Hematopoietic multipotent progenitor cell treated with erythropoietin and hydrocortisone succinate and interleukin-3 and kit ligand, for 8 days (in vitro differentiated cells): ENCODE results near the gene CSNK2A1.
"Not testable (repeated sequence)": the region's sequence is repeated elsewhere in the genome, so short reads cannot be mapped to it uniquely, and the experiment has no call there.

Experiments used
- DNase-seq: peaks from one replicate; pipeline ENCODE4 v3.0.0-alpha.2; 2015

CSNK2A1 gene

DNA sequence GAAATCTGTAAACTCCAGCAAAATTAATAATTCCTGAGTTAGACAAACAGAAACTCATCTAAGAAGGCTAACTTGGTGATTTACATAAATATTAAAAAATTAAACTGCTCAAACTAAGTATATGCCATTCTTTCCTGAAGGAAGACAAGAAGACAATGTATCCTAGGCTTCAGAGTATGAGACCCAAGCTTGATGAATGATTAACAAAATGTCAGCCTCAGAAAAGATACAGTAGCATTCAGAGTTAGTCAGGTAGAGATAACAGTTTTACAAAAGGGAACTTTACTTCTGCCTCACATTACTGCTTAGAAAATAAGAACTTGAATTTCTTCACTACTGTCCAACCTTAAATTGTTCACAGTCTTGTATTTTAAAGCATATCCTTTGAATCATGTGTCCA, 12.0 kb downstream of the CSNK2A1 start:
- no peak for DNase-seq

DNA sequence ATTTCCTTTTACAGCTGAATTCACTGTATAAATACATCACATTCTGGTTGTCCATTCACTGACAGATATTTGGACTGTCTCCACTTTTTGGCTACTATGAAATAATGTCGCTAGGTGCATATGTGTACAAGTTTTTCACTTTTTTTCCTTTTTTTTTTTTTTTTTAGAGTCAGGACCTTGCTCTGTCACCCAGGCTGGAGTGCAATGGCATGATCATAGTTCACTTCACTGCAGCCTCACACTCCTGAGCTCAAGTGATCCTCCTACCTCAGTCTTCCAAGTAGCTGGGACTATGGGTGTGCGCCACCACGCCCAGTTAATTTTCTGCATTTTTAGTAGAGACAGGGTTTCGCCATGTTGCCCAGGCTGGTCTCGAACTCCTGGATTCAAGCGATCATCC, 13.3 kb downstream of the CSNK2A1 start:
- no peak for DNase-seq

DNA sequence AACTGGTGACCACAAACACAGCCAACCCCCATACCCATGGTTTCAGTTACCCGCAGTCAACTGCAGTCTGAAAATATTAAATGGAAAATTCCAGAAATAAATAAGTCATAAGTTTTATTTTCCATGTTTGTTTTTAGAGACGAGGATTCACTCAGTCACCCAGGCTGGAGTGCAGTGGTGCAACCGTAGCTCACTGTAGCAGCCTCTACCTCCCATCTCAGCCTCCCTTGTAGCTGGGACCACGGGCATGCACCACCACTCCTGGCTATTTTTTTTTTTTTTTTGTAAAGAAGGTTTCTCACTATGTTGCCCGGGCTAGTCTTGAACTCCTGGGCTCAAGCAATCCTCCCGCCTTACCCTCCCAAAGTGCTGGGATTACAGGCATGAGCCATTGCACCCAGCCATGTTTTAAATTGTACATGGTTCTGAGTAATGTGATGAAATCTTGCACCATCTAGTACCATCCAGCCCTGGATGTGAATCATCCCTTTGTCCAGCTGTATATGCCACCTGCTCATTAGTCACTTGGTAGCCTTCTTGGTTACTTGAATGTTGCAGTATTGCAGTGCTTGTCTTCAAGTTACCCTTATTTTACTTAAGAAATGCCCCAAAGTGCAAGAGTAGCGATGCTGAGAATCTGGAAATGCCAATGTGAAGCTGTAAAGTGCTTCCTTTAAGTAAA, 14.5 kb downstream of the CSNK2A1 start:
- DNase-seq = no peak

DNA sequence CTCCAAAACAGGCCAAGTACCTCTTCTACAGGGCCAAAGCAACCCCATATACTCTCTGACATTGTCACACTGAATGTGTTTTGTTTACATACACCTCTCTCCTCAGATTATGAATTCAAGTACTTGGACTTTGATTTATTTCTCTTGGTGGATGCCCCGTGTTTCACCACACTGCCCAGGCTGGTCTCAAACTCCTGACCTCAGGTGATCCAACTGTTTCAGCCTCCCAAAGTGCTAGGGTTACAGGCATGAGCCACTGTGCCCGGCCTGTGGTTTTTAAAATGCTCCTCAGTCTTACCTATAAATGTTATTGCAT, 16.1 kb downstream of the CSNK2A1 start:
- DNase-seq = no peak

DNA sequence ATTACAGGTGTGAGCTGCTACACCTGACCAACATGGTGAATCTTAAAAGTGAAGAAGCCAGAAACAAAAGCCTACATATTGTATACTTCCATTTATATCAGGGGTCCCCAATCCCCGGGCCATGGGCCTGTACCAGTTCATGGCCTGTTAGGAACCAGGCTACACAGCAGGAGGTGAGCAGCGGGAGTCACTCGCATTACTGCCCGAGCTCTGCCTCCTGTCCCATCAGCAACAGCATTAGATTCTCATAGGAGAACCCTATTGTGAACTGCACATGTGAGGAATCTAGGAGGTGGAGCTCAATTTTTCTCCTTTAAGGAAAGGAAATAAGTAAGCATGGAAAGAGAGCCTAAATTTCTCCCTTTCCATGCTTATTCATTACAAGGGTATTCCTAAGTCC, 21.7 kb downstream of the CSNK2A1 start:
- DNase-seq = no peak

DNA sequence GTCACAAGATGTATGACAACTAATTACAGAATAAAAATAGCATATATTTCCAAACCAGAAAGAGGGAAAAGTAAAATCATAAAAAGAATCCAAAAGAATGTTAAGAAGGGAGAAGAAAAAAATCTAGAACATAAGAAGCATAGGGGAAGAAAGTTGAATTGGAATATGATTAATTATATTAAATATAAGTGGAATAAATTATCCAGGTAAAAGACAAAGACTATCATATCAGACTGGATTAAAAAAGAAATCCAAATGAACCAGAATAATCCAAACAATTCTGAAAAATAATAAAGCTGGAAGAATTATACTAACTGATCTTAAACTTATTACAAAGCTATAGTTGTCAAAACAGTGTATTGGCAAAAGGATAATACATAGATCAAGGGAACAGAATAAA, 23.6 kb downstream of the CSNK2A1 start:
- no peak for DNase-seq

DNA sequence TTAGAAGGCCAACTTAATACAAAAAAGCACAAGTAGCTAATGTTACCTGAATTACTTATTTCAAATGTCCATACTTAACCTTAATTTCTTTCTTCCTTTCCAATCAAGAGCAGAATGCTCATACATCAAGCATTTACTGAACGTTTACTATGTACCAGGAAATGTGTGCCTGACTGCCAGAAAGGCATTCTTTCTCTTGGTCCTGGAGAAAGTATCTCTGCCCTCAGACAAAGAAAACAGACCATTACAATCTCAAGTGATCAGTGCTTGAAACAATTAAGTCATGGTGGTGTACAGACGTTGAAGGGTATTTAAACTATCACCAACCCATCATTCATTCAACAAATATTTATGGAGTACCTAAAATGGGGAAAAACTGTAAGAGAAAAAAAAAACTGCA, 26.4 kb downstream of the CSNK2A1 start:
- DNase-seq = no peak

DNA sequence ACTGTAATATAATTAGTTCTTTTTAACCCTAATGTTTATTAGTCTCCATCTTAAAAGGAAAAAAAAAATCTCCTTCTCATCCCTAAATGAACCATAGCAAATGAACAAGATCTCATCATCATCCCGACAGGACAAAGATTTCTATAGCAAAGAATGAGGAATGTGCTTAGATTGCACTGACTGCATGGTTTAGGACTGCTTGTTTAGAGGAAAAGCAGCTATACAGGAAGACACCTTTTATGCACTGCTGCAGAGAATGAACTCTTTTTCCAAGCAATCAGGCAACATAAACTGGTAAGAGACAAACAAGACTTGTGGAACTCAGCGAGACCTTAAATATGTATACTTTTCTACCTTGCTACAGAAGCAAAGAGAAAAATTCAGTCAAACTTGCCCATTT, 26.8 kb downstream of the CSNK2A1 start:
- no peak for DNase-seq

DNA sequence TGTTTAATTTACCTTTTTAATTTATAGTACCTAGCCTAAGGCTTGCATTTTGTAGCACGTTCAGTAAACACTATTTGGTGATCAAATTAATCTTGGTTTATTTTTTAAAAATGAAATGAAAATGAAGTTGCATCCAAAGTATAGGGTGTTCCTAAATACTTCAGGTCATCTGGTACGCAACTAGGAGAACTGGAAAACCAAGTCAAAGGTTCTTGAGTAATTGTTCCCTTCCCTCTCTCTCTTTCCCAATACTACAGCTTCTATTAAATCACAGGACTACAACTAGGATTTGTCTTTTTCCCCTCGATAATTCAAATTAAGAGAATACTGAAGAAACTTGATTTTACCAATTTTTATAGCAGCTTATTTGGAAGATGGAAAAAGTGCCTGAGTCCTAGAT, 27.9 kb downstream of the CSNK2A1 start:
- DNase-seq = no peak

DNA sequence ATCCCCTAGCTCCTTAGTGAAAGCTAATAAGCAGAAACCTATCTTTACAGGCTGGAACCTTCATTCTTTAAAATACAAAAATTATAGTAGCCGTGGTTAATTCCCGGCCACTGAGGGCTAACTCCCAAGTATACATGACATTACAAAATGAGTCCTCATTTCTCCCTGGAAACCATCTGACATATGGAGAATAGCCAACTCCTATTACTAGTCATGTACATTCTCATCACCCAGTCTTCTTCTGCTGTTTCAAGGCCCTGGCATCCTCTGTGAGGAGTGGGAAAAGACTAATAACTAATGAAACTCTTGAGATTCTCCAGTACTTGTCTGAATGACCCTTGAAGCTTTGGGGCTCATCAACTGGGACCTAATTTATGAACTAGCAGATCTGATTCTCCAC, 30.2 kb downstream of the CSNK2A1 start:
- DNase-seq = no peak

DNA sequence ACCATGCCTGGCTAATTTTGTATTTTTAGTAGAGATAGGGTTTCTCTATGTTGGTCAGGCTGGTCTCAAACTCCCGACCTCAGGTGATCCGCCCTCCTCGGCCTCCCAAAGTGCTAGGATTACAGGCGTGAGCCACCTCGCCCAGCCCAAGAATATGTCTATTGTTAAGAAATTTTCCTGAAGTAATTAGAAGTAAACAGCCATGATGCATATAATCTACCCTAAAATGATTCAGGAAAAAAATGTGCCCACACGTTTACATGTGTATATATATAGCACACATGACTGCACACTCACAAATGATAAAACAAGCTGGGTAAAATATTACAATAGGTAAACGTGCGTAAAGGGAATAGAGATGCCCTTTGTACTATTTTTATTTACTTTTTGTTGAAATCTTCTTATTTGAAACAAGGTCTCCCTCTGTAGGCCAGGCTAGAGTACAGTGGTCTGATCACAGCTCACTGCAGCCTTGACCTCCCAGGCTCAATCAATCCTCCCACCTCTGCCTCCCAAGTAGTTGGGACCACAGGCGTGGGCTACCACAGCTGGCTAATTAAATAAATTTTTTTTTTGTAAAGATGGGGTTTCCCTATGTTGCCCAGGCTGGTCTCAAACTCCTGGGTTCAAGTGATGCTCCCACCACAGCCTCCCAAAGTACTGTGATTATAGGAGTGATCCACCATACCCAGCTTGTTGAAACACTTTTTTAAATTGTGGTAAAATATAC, 33.1 kb downstream of the CSNK2A1 start:
- not testable (repeated sequence) for DNase-seq

DNA sequence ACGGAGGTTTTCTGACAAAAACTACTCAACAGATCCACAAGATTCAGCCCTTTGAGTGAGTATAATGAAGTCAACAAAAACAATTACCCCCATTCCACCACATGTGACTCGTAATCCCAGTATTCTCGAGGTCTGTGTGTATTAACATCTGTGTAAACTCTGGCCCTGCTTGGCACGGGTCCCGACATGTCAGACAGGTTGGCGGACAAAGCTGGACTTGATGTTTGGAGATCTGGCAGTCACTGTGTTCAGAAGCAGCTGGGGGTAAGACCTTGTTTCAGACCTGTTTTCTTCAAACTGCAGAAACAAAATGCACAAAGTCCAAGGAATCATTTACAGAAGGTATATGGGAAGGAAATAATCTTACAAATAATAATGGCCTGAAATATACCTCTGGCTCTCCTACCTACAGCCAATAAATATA, 35.2 kb downstream of the CSNK2A1 start:
- DNase-seq = not testable (repeated sequence)

DNA sequence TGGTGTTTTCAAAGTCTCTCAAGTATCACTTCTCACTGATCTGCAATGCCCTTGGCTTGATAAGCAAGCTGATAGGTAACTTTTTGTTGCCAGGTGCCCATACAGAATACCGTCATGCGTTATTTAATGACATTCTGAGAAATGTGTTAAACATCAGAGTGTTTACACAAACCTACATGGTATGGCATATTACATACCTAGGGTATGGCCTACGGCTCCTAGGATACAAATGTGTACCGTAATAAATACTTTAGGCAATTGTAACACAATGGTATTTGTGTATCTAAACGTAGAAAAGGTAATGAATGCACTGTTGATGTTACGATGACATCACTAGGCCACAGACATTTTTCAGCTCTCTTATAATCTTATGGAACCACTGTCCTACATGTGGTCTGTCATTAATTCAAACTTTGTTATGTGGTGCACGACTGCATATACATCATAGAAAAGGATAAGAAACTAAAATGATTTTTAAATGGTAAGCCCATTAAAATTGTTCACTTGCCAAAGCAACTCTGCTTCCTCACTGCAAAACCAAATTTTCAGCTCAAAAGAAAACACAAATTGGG, 35.7 kb downstream of the CSNK2A1 start:
- no peak for DNase-seq

DNA sequence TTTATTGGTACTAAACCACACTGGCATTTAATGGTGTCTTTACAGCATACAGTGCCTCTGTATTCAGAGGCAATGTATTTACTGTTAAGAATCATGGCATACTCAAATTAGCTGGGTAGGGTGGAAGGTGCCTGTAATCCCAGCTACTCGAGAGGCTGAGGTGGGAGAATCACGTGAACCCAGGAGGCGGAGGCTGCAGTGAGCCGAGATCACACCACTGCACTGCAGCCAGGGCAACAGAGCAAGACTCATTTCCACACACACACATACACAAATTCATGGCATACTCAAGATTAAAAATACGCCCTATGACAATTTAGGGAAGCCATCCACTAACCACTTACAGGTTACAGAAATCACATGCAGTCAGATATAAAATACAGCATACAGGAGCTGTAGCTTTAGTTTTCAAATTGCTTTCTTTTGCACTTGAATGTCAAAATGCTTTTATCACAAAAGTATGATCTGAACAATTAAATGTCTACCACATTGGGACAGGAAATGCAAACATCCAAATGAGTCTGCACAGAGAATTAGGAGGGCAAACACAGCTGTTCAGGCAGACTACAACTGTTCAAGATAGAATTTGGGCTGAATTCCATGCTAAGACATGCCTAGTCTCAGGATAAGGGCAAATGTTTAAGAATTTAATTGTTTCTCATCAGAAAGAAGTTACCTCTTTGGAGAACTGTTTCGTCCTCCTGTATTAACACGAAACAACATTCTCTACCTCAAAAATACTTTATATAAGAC, 36.4 kb downstream of the CSNK2A1 start:
- no peak for DNase-seq

DNA sequence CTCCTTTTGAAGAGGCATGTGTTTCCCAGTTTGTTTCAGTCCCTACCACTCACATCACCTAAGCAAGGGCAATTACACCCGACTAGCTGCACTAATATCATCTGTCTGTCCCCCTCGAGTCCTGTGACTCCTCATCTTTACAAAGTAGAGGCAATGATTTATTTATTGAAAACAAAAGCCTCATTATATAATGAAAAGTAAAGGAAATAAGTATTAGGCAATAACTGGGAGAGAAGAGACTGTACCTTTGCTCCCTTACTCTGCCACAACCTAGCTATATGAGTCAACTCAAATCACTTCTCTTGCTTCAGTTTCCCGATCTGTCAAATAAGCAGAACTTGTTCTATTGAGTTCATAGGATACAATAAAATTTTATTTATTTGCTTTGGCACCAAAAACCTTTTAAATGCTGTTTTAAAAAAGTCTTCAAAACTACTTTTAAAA, 38.9 kb downstream of the CSNK2A1 start:
- DNase-seq = no peak

DNA sequence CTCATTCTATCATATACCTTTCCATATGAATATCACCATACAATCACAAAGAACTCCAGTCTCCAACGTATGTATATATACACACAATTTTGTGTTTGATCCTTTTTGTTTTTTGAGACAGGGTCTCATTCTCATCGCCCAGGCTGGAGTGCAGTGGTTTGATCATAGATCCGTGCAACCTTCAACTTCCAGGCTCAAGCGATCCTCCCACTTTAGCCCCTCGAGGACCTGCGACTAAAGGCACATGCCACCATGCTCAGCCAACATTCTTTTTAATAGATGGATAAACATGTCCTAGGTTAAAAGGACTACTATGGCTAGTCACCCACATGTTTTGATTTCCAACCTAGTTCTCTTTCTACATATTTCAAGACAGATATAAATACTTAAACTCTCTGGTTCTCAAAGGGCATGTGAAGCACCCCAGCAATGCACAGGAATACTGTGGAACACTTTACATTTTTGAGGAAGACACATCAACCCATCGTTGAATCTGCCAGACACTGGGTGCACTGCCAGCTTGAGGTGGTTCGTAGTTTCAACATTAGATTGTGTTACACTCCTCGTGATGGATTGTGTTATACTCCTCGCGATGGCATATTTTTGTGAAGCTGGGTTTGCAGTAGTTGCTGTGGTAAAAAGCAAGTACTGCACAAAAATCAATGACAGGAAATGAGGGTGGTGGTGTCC, 40.4 kb downstream of the CSNK2A1 start:
- DNase-seq = no peak

DNA sequence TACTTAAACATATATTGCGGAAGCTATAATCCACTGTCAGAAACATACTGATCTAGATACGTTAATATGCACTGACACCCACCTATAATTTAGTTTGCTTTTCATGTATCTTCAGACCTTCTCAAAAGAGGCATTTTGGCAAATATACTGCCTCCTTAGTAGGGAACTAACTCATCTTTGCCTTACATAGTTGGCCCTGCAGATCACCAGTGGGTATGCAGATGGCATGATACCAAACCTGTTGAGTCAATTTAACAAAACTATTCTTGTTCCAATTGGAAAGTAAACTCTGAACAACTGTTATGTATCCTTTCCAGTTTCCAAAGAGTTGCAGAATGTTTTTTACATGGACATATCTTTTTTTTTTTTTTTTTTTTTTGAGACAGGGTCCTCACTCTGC, 45.6 kb downstream of the CSNK2A1 start:
- no peak for DNase-seq

DNA sequence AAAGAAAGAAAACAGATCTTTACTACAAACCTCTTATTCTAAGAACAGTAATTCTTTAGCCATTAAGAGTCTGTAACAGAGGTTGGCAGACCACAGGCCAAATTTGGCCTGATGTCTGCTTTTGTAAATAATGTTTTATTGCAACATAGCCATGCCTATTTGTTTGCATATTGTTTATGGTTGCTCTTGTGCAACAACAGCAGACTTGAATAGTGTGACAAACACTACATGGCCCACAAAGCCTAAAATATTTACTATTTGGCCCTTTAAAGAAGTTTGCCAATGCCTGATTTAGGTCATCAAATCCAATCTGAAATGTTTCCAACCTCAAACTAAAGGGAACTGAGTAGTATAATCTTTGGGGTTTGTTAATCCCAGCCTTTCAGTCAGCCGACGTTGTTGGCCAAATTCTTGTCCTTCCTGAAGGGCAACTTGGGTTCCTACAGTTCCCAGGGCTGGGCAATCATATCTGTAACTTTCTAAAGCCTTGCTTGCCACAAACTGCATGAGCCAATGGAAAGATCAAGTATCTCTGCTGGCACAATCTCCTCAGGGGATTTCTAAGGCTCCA, 47.4 kb downstream of the CSNK2A1 start:
- no peak for DNase-seq

DNA sequence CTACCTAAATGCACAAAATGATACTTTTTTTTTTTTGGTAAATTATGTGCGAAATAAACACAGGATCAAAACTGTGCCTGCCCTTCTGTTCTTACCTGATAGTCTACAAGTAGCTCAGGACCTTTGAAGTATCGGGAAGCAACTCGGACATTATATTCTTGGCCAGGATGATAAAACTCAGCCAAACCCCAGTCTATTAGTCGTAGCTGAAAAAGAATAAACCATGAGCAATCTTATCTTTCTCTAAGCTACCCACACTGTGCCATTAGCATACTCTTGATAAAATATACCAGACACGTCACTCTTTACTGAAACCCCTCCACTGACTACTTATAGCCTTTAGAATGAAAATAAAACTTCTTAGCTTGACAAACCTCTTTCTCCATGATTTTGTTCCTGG, 51.4 kb downstream of the CSNK2A1 start:
- peak; percentile 88 for DNase-seq

DNA sequence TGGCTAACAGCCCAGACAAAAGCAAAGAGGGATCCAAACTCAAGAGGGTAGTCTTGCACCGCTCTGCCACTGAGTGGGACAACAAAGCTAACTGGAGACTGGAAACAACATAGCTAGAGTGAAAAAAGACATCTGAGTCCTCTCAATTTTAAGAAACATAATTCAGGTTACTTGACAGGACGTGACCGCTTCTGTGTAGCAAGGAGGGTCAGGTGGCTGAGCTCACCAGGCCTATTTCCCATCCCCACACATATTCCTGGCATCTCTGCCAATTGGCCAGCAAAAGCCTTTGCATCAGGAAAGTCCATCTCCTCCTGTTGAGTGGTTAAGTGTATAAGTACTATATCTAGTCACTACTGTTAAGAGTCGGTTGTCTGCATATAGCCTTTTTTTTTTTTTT, 55.9 kb downstream of the CSNK2A1 start:
- DNase-seq = no peak

DNA sequence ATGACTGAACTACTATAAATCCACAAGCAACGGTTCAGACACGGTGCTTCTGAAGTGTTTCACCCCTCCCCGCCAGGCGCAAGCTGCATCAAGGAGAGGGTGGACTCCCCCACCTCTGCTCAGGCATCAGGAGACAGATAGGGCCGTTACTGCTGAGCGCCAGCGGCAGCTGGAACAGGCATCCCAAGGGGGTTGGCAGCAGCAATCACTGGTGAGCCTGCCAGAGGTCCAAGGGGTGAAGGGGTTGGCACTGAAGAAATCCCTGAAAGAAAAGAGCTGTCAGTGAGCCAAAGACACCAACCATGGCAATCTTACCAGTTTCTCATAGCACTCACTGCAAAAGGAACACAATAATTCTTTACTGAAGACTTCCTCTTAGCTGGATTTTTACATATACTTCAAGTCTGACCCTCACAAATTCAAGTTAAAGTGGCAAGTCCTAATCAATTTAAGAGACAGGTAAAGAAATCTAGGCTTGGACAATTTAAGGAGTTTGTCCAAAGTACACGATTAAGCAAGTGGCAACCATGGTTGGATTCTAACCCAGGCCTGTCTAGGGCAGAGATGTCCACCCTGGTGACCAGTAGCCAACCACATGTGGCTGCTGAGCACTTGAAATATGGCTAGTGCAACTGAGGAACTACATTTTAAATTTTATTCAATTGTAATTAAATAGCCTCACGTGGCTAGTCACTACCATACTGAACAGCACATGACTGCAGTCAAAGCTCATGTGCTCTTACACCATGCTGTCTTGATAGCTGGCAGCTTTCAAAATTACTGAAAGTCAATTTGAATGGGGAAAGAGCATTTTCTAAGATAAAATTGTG, 59.6 kb downstream of the CSNK2A1 start:
- DNase-seq = no peak

DNA sequence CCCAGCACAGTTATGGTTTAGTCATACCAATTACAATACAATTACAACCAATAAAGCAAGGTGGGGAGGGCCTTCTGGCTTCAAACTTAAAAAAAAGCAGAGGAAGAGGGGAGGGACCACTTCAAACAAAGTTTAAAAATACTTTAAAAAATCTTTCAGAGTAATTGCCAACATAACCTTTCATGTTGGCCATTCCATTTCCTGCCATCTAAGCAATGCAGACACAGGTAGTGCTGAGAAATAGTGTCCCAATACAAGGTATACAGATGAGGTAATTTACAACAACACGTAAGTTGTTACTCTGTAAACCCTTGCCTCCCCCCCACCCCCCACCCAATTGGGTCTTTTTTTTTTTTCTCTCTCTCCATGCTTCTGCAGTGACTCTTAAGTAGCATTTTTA, 62.4 kb downstream of the CSNK2A1 start:
- DNase-seq = no peak
